Measurements from ENCODE around the gene KLHL7. TPM values are rescaled to one million over a fixed set of nuclear protein-coding genes. Genes with fewer than 3 reads are reported as not detected.
"Not testable (repeated sequence)": the region's sequence is repeated elsewhere in the genome, so short reads cannot be mapped to it uniquely, and the experiment has no call there.

The KLHL7 gene
- total RNA-seq, 1 donor from 2014 or later, result 21.6 TPM

GRCh38 chr7:23220690-23221305 is 115.2 kb downstream of the KLHL7 start:
- intact Hi-C loops (cut with DNase I), result no loop called here
- Histone ChIP-seq H3K9me3 (no peaks in the 10 kb centered on the region), H3K4me3 (no peak overlapping the region), H3K36me3 (no peaks in the 10 kb centered on the region), H3K27me3 (no peaks in the 10 kb centered on the region), H3K27ac (no peak overlapping the region), H3K4me1 (no peaks in the 10 kb centered on the region)
- TF ChIP-seq POLR2AphosphoS5 (IDR thresholded peaks at IDR 0.05; ENCODE audit: insufficient read depth in 1 of 2, low read depth in 1 of 2), result no peak
- TF ChIP-seq POLR2A (IDR thresholded peaks at IDR 0.05), result no peak
- TF ChIP-seq CTCF (IDR thresholded peaks at IDR 0.05), result no peak
- no peak for DNase-seq (ENCODE audit: extremely low spot score in 2 of 2)

GRCh38 chr7:23222439-23223030 is 117.0 kb downstream of the KLHL7 start:
- no peak for DNase-seq (ENCODE audit: extremely low spot score in 2 of 2)
- Histone ChIP-seq H3K27ac (no peak overlapping the region), H3K4me1 (no peaks in the 10 kb centered on the region), H3K36me3 (no peaks in the 10 kb centered on the region), H3K9me3 (no peaks in the 10 kb centered on the region), H3K27me3 (no peaks in the 10 kb centered on the region), H3K4me3 (no peak overlapping the region)
- no peak for TF ChIP-seq CTCF (IDR thresholded peaks at IDR 0.05)
- no peak for TF ChIP-seq POLR2A (IDR thresholded peaks at IDR 0.05)
- TF ChIP-seq POLR2AphosphoS5 (IDR thresholded peaks at IDR 0.05; ENCODE audit: insufficient read depth in 1 of 2, low read depth in 1 of 2), result no peak
- intact Hi-C loops (cut with DNase I), result no loop called here

DNA sequence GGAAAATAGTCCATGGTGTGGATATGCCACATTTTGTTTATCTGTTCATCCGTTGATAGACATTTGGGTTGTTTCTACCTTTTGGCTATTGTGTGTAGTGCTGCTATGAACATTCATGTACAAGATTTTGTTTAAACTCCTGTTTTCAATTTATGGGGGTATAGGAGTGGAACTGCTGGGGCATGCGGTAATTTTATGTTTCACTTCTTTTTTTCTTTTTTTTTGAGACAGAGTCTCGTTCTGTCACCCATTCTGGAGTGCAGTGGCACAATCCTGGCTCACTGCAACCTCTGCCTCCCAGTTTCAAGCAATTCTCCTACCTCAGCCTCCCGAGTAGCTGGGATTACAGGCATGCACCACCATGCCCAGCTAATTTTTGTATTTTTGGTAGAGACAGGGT is 118.8 kb downstream of the KLHL7 start:
- not testable (repeated sequence) for H3K9me3 ChIP-seq; H3K4me3 ChIP-seq; DNase-seq (ENCODE audit: extremely low spot score in 2 of 2)

GRCh38 chr7:23226844-23227450 is 121.4 kb downstream of the KLHL7 start:
- H3K9me3 ChIP-seq, result no peaks in the 10 kb centered on the region
- no peaks in the 10 kb centered on the region for H3K27me3 ChIP-seq
- TF ChIP-seq CTCF (IDR thresholded peaks at IDR 0.05), result no peak
- TF ChIP-seq POLR2AphosphoS5 (IDR thresholded peaks at IDR 0.05; ENCODE audit: insufficient read depth in 1 of 2, low read depth in 1 of 2), result no peak
- no peak for TF ChIP-seq POLR2A (IDR thresholded peaks at IDR 0.05)
- no peak overlapping the region for H3K27ac ChIP-seq
- H3K36me3 ChIP-seq, result no peaks in the 10 kb centered on the region
- no peak for DNase-seq (ENCODE audit: extremely low spot score in 2 of 2)
- no peak overlapping the region for H3K4me3 ChIP-seq
- H3K4me1 ChIP-seq, result no peaks in the 10 kb centered on the region
- intact Hi-C loops (cut with DNase I), result no loop called here

More for the DNA sequence above, 118.8 kb downstream of the KLHL7 start:
- H3K27me3 ChIP-seq; intact Hi-C loops (cut with DNase I); H3K4me1 ChIP-seq; H3K36me3 ChIP-seq; H3K27ac ChIP-seq: not testable (repeated sequence)

Other genes with a start within 250 kb of the KLHL7 start
- gene HYCC1, start 91.7 kb upstream of the KLHL7 start, total RNA-seq, result 23.6 TPM
- gene NUP42, start 76.3 kb downstream of the KLHL7 start, total RNA-seq, result 27.0 TPM
- 113 TPM for gene GPNMB, start 141.0 kb downstream of the KLHL7 start, total RNA-seq
- gene MALSU1, start 193.6 kb downstream of the KLHL7 start, total RNA-seq, result 56.7 TPM

Measured in vagina (tissue), 2 donors.